CD4-positive, alpha-beta T cell treated with Interleukin-4 for 1 hour (primary cell): ENCODE measurements around the gene NPW.

ENCODE experiments used
- DNase-seq, 2 donors: peaks; one replicate each; pipeline ENCODE4 v3.0.0-alpha.2; 2020 to 2022

Gene NPW

GRCh38 chr16:2056077-2056476 lies 36.5 kb downstream of the NPW start:
- no peak for DNase-seq

GRCh38 chr16:2056681-2057407 lies 37.3 kb downstream of the NPW start:
- no peak for DNase-seq

GRCh38 chr16:2057438-2057837 lies 37.9 kb downstream of the NPW start:
- DNase-seq, result no peak

GRCh38 chr16:2058420-2058819 lies 38.8 kb downstream of the NPW start:
- no peak for DNase-seq

GRCh38 chr16:2058872-2059271 lies 39.3 kb downstream of the NPW start:
- no peak for DNase-seq

GRCh38 chr16:2060346-2060745 lies 40.8 kb downstream of the NPW start:
- DNase-seq, result no peak

GRCh38 chr16:2061023-2061422 lies 41.4 kb downstream of the NPW start:
- no peak for DNase-seq

- DNase-seq, result no peak
These were observed 41.9 kb downstream of the NPW start for GRCh38 chr16:2061526-2061925.

- DNase-seq, result no peak
These were observed 43.2 kb downstream of the NPW start for GRCh38 chr16:2062801-2063200.

- DNase-seq, result no peak
These were observed 44.3 kb downstream of the NPW start for GRCh38 chr16:2063861-2064260.

- no peak for DNase-seq
These were observed 44.9 kb downstream of the NPW start for GRCh38 chr16:2064368-2064945.

GRCh38 chr16:2066139-2066538 lies 46.6 kb downstream of the NPW start:
- no peak for DNase-seq
